ENCODE measurements around the gene PI4KB. TPM values are rescaled to one million over a fixed set of nuclear protein-coding genes. Genes with fewer than 3 reads are reported as not detected.

PI4KB gene
- polyA plus RNA-seq, 1 donor (not counting 4 experiments of a cell fraction or from before 2014, with no cell fraction given) = 40.9 TPM

DNA sequence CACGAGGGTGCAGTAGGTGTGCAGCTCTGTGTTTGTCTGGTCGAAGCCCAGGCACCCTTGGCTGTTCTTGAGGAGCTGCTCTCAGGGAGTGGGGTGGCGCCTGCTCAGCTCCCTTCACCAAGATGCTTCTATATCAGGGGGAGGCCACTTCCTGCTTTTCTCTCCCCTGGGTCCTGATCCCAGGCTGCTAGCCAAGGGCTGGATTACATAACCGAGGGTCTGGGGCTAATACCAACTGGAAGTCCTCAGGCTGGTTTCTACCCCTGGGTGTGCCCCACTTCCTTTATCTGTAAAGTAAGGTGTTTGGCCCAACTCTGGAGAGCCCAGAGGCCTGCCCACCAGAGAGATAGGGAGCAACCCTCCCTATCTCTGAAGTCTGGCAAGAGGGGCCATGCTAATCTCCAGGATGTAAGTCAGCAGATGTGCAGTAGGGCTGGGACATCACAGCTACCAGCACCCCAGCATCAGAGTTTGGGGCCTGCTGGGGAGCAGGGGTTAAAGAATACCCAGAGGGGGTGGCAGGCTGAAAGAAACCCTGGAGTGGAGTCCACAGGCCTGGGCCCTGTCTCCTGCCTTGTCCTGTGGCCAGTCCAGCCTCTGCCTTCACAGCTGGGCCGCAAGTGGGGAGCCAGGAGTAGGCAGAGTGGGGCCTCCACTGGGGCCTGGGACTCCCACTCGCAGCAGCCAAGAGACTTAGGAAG, 43.1 kb upstream of the PI4KB start:
- Histone ChIP-seq H3K9me1 (ENCODE audit: control insufficient read depth, extremely low read depth, insufficient read depth, low read length) (no peaks in the 10 kb centered on the region), H3K27ac (ENCODE audit: control insufficient read depth, insufficient read depth, low read length) (no peak overlapping the region), H2AFZ (ENCODE audit: control insufficient read depth, low read length) (no peak overlapping the region), H3K27me3 (ENCODE audit: control insufficient read depth, extremely low read depth, insufficient read depth, low read length) (no peaks in the 10 kb centered on the region), H3K36me3 (ENCODE audit: control insufficient read depth in 2 of 2, extremely low read depth in 1 of 2, insufficient read depth in 2 of 2, low read length in 2 of 2) (no peaks in the 10 kb centered on the region), H3K9me3 (ENCODE audit: control insufficient read depth, low read depth, low read length) (no peaks in the 10 kb centered on the region), H3K79me2 (ENCODE audit: control insufficient read depth, insufficient read depth, low read length) (no peaks in the 10 kb centered on the region), H3K4me3 (ENCODE audit: control insufficient read depth in 2 of 3, extremely low read depth in 1 of 3, insufficient read depth in 2 of 3, low read depth in 1 of 3, low read length in 3 of 3) (no peak overlapping the region), H4K20me1 (ENCODE audit: control insufficient read depth, extremely low read depth, insufficient read depth, low read length) (no peaks in the 10 kb centered on the region), H3K4me1 (ENCODE audit: control insufficient read depth, extremely low read depth, insufficient read depth, low read length) (peaks cover 4% of the 10 kb centered on the region), H3K4me2 (ENCODE audit: control insufficient read depth, extremely low read depth, insufficient read depth, low read depth, low read length) (no peak overlapping the region), H3K9ac (ENCODE audit: control insufficient read depth, extremely low read depth, insufficient read depth, low read length) (no peak overlapping the region)
- dilution Hi-C loops (cut with MboI; ENCODE audit: extremely low pct_ligation_motif_present, low sequenced_read_pairs) = no loop called here
- no peak for TF ChIP-seq CTCF (optimal IDR thresholded peaks at IDR 0.05 in 1 of 3, IDR thresholded peaks at IDR 0.05 in 1 of 3, conservative IDR thresholded peaks at IDR 0.05 in 1 of 3; ENCODE audit: extremely low read depth in 1 of 3, insufficient read depth in 2 of 3, low read length in 3 of 3)
- TF ChIP-seq EZH2 (IDR thresholded peaks at IDR 0.05; ENCODE audit: low read length) = no peak
- DNase-seq (ENCODE audit: low read depth, low spot score) (no peak), FAIRE-seq (no peak)

DNA sequence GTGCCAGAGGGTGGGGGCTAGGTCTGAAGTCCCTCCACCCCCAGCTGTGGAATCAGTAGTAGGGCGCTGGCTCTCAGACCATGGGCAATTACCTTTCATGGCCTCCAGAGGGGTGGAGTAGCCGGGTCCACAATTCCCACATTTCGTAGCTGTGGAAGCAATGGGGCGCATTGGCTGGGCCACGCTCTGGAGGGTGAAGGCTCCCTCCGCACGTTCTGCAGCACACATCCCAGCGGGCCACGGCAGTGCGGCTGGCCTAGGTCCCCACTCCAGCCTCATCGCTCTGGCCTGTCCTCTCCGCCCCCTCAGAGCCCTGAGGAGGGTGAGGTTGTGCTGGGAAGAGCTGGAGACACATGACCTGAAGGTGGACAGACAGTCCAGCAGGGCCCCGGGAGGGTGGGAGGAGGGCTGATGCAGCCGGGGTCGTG, 42.4 kb upstream of the PI4KB start:
- H3K4me1 ChIP-seq (ENCODE audit: control insufficient read depth, extremely low read depth, insufficient read depth, low read length) = peaks cover 4% of the 10 kb centered on the region
- no peaks in the 10 kb centered on the region for H3K36me3 ChIP-seq (ENCODE audit: control insufficient read depth in 2 of 2, extremely low read depth in 1 of 2, insufficient read depth in 2 of 2, low read length in 2 of 2)
- FAIRE-seq = no peak

More for the DNA sequence above, 42.4 kb upstream of the PI4KB start:
- Histone ChIP-seq H3K9me3 (ENCODE audit: control insufficient read depth, low read depth, low read length) (no peaks in the 10 kb centered on the region), H3K79me2 (ENCODE audit: control insufficient read depth, insufficient read depth, low read length) (no peaks in the 10 kb centered on the region), H3K4me2 (ENCODE audit: control insufficient read depth, extremely low read depth, insufficient read depth, low read depth, low read length) (no peak overlapping the region), H2AFZ (ENCODE audit: control insufficient read depth, low read length) (no peak overlapping the region), H3K27ac (ENCODE audit: control insufficient read depth, insufficient read depth, low read length) (no peak overlapping the region), H4K20me1 (ENCODE audit: control insufficient read depth, extremely low read depth, insufficient read depth, low read length) (no peaks in the 10 kb centered on the region), H3K27me3 (ENCODE audit: control insufficient read depth, extremely low read depth, insufficient read depth, low read length) (no peaks in the 10 kb centered on the region), H3K4me3 (ENCODE audit: control insufficient read depth in 2 of 3, extremely low read depth in 1 of 3, insufficient read depth in 2 of 3, low read depth in 1 of 3, low read length in 3 of 3) (no peak overlapping the region), H3K9ac (ENCODE audit: control insufficient read depth, extremely low read depth, insufficient read depth, low read length) (no peak overlapping the region), H3K9me1 (ENCODE audit: control insufficient read depth, extremely low read depth, insufficient read depth, low read length) (no peaks in the 10 kb centered on the region)
- no peak for DNase-seq (ENCODE audit: low read depth, low spot score)
- dilution Hi-C loops (cut with MboI; ENCODE audit: extremely low pct_ligation_motif_present, low sequenced_read_pairs) = no loop called here
- no peak for TF ChIP-seq CTCF (optimal IDR thresholded peaks at IDR 0.05 in 1 of 3, IDR thresholded peaks at IDR 0.05 in 1 of 3, conservative IDR thresholded peaks at IDR 0.05 in 1 of 3; ENCODE audit: extremely low read depth in 1 of 3, insufficient read depth in 2 of 3, low read length in 3 of 3)
- no peak for TF ChIP-seq EZH2 (IDR thresholded peaks at IDR 0.05; ENCODE audit: low read length)

Measured in keratinocyte (primary cell).